Suprapubic skin (tissue), 4 donors: ENCODE data around the gene CCDC71L.

Source experiments
- POLR2A ChIP-seq, 2 donors: fragments of 450-650 bp; IDR thresholded peaks; one replicate each; pipeline ENCODE4 v1.6.1; 2017; ENCODE audit warnings: antibody characterized with exemption in 2 of 2, mild to moderate bottlenecking in 2 of 2, moderate library complexity in 2 of 2
- POLR2AphosphoS5 ChIP-seq, 3 donors: sonication (generic); formaldehyde crosslinking; IDR thresholded peaks; one replicate each; pipeline ENCODE4 v1.6.1; 2017; ENCODE audit warnings: antibody characterized with exemption in 3 of 3
- TF ChIP-seq, protein P1 (sequence below), 2 donors: fragments of 200-600 bp in 1 of 2; fragments of 450-650 bp in 1 of 2; sonication (generic) in 1 of 2; IDR thresholded peaks; one replicate each; pipeline ENCODE4 v1.5.1; 2016 to 2019; ENCODE audit warnings: antibody characterized with exemption in 2 of 2, mild to moderate bottlenecking in 1 of 2, moderate library complexity in 1 of 2

DNA sequence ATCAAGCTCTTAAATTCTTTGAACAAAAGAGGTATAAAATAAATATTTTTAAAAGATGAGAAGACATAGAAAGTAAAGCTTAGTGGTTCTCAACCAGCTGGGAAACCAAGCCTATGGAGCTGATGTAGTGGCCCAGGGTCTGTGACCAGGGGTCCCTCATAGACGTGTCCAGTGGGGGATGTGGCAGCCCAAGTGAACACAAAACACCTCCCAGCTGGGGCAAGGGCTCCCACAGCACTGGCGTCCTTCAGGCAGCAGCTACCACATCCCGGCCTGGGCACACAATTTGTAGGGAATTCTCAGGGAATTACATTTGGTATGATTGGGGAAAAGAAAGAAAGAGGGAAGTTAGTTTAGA, 17.8 kb upstream of the CCDC71L start:
- TF ChIP-seq POLR2A (IDR thresholded peaks at IDR 0.05) (no peak), POLR2AphosphoS5 (IDR thresholded peaks at IDR 0.05) (no peak)
- TF ChIP-seq, protein P1, sequence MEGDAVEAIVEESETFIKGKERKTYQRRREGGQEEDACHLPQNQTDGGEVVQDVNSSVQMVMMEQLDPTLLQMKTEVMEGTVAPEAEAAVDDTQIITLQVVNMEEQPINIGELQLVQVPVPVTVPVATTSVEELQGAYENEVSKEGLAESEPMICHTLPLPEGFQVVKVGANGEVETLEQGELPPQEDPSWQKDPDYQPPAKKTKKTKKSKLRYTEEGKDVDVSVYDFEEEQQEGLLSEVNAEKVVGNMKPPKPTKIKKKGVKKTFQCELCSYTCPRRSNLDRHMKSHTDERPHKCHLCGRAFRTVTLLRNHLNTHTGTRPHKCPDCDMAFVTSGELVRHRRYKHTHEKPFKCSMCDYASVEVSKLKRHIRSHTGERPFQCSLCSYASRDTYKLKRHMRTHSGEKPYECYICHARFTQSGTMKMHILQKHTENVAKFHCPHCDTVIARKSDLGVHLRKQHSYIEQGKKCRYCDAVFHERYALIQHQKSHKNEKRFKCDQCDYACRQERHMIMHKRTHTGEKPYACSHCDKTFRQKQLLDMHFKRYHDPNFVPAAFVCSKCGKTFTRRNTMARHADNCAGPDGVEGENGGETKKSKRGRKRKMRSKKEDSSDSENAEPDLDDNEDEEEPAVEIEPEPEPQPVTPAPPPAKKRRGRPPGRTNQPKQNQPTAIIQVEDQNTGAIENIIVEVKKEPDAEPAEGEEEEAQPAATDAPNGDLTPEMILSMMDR (IDR thresholded peaks at IDR 0.05), result no peak
